Mammary epithelial cell (primary cell): ENCODE results near the gene CCDC3.

Experiments
- EZH2 ChIP-seq: IDR thresholded peaks from 2 replicates; pipeline ENCODE4 v1.6.1; 2012; ENCODE audit warnings: low read length, inconsistent platforms, borderline replicate concordance
- TF ChIP-seq, protein P1 (sequence below), 2 donors: IDR thresholded peaks in 1 of 2; conservative IDR thresholded peaks in 1 of 2; 2 replicates each; pipeline ENCODE4 v1.5.1; 2011 to 2012; ENCODE audit warnings: inconsistent platforms in 2 of 2, low read length in 2 of 2, mild to moderate bottlenecking in 2 of 2, control low read depth in 1 of 2, low read depth in 1 of 2; ENCODE audit not compliant: insufficient read depth in 1 of 2; ENCODE audit errors: extremely low read depth in 1 of 2

DNA sequence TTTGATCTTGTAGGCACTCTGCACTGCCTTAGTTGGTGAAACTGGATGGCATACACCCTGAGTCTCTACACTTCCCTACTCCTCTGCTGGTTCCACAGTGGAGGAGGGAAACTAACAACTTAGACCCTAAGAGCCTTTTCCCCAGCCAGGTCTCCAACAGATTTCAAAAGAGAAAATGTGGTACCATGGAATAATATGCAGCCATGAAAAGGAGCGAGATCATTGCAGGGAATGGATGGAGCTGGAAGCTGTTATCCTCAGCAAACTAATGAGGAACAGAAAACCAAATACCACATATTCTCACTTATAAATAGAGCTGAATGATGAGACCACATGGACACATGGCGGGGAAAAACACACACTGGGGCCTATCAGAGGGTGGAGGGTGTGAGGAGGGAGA is 36.3 kb upstream of the CCDC3 start:
- TF ChIP-seq, protein P1, sequence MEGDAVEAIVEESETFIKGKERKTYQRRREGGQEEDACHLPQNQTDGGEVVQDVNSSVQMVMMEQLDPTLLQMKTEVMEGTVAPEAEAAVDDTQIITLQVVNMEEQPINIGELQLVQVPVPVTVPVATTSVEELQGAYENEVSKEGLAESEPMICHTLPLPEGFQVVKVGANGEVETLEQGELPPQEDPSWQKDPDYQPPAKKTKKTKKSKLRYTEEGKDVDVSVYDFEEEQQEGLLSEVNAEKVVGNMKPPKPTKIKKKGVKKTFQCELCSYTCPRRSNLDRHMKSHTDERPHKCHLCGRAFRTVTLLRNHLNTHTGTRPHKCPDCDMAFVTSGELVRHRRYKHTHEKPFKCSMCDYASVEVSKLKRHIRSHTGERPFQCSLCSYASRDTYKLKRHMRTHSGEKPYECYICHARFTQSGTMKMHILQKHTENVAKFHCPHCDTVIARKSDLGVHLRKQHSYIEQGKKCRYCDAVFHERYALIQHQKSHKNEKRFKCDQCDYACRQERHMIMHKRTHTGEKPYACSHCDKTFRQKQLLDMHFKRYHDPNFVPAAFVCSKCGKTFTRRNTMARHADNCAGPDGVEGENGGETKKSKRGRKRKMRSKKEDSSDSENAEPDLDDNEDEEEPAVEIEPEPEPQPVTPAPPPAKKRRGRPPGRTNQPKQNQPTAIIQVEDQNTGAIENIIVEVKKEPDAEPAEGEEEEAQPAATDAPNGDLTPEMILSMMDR (conservative IDR thresholded peaks at IDR 0.05 in 1 of 2, IDR thresholded peaks at IDR 0.05 in 1 of 2; ENCODE audit: extremely low read depth in 1 of 2, insufficient read depth in 1 of 2, low read depth in 1 of 2, low read length in 2 of 2), result no peak
- TF ChIP-seq EZH2, result no peak
